GM19438 (cell line): Measurements from ENCODE around the gene REEP6.
"Not testable (repeated sequence)": the region's sequence is repeated elsewhere in the genome, so short reads cannot be mapped to it uniquely, and the experiment has no call there.

Experiments
- ATAC-seq: cut with Tn5 transposase; IDR thresholded peaks from one replicate; pipeline ENCODE4 v1.9.1; 2021; ENCODE audit warnings: low read depth; ENCODE audit not compliant: unreplicated experiment

REEP6 gene

GRCh38 chr19:1522061-1522460, 31.1 kb downstream of the REEP6 start:
- ATAC-seq = no peak

GRCh38 chr19:1522838-1523237, 31.9 kb downstream of the REEP6 start:
- no peak for ATAC-seq

GRCh38 chr19:1523412-1524286, 32.7 kb downstream of the REEP6 start, which contains the start of gene PLK5:
TSS of gene PLK5 (plus strand) at chr19:1524077. CDS start at chr19:1526997, 2,920 bp downstream.
- ATAC-seq = no peak

- ATAC-seq = no peak
Measured at GRCh38 chr19:1524287-1524971, 33.4 kb downstream of the REEP6 start.

GRCh38 chr19:1524972-1525325, 34.0 kb downstream of the REEP6 start:
- ATAC-seq = no peak

- no peak for ATAC-seq
Measured at GRCh38 chr19:1525343-1525742, 34.4 kb downstream of the REEP6 start.

GRCh38 chr19:1526066-1526778, 35.2 kb downstream of the REEP6 start:
- no peak for ATAC-seq

GRCh38 chr19:1526979-1527649, 36.1 kb downstream of the REEP6 start:
- ATAC-seq = no peak

- ATAC-seq = no peak
Measured at GRCh38 chr19:1527650-1528309, 36.8 kb downstream of the REEP6 start.

- ATAC-seq = no peak
Measured at GRCh38 chr19:1528596-1529429, 37.8 kb downstream of the REEP6 start.

GRCh38 chr19:1529430-1529816, 38.4 kb downstream of the REEP6 start:
- no peak for ATAC-seq

- not testable (repeated sequence) for ATAC-seq
Measured at GRCh38 chr19:1530856-1531255, 39.9 kb downstream of the REEP6 start.

GRCh38 chr19:1531587-1531986, 40.6 kb downstream of the REEP6 start:
- no peak for ATAC-seq

GRCh38 chr19:1532003-1532402, 41.0 kb downstream of the REEP6 start:
- ATAC-seq = no peak

- no peak for ATAC-seq
Measured at GRCh38 chr19:1533510-1534150, 42.6 kb downstream of the REEP6 start.

- ATAC-seq = no peak
Measured at GRCh38 chr19:1534972-1535371, 44.0 kb downstream of the REEP6 start.

GRCh38 chr19:1535699-1536098, 44.7 kb downstream of the REEP6 start:
- ATAC-seq = not testable (repeated sequence)

GRCh38 chr19:1538978-1539377, 48.0 kb downstream of the REEP6 start:
- ATAC-seq = no peak

- not testable (repeated sequence) for ATAC-seq
Measured at GRCh38 chr19:1539749-1540148, 48.8 kb downstream of the REEP6 start.
